Measurements from ENCODE around the gene SNRPA. TPM values are rescaled to one million over a fixed set of nuclear protein-coding genes. Genes with fewer than 3 reads are reported as not detected.

SNRPA gene
- total RNA-seq, 1 donor from 2014 or later, result 72.7 TPM

DNA sequence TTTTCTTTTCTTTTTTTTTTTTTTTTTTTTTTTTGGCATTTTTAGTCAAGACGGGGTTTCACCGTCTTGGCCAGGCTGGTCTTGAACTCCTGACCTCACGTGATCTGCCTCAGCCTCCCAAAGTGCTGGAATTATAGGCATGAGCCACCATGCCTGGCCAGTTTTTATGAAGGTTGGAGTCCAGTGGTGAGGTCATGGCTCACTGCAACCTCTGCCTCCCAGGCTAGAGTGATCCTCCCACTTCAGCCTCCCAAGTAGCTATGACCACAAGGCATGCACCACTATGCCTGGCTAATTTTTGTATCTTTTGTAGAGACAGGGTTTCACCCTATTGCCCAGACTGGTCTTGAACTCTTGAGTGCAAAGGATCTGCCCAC, 4.2 kb downstream of the SNRPA start:
- no peak for TF ChIP-seq POLR2AphosphoS5 (IDR thresholded peaks at IDR 0.05; ENCODE audit: insufficient read depth in 1 of 2, low read depth in 1 of 2)
- TF ChIP-seq POLR2A (IDR thresholded peaks at IDR 0.05), result no peak
- no peak for TF ChIP-seq CTCF (IDR thresholded peaks at IDR 0.05)
- Histone ChIP-seq H3K4me3 (no peak overlapping the region), H3K4me1 (peaks cover 54% of the 10 kb centered on the region), H3K36me3 (peaks cover 0 to 50% of the 10 kb centered on the region in 2 donors), H3K27me3 (no peaks in the 10 kb centered on the region), H3K27ac (no peak overlapping the region), H3K9me3 (no peaks in the 10 kb centered on the region)
- DNase-seq (ENCODE audit: extremely low spot score in 2 of 2), result no peak
- intact Hi-C loops (cut with DNase I), result loop anchor here (10.0 kb wide), 1 partner anchor 50 kb away; no protein-coding TSS in a partner anchor

DNA sequence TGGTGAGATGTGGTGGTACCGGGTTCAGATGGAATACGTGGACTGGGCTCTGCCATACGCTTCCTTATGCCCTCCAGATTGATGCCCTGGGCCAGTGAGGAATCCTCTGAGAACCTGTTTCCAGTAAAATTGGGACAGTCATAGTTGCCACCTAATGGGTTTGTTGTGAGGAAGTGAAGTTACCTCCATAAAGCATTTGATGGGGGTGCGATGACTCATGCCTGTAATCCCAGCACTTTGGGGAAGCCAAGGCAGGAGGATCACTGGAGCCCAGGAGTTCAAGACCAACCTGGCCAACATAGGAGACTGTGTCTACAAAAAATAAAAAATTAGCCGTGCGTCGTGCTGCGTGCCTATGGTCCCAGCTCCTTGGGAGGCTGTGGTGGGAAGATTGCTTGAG, 4.8 kb downstream of the SNRPA start:
- no peaks in the 10 kb centered on the region for H3K9me3 ChIP-seq
- DNase-seq (ENCODE audit: extremely low spot score in 2 of 2), result no peak
- H3K4me1 ChIP-seq, result peaks cover 54% of the 10 kb centered on the region
- H3K36me3 ChIP-seq, result peaks cover 0 to 56% of the 10 kb centered on the region in 2 donors
- H3K27me3 ChIP-seq, result no peaks in the 10 kb centered on the region
- no peak overlapping the region for H3K27ac ChIP-seq
- intact Hi-C loops (cut with DNase I), result loop anchor here (10.0 kb wide), 1 partner anchor 49 kb away; no protein-coding TSS in a partner anchor
- no peak overlapping the region for H3K4me3 ChIP-seq
- TF ChIP-seq POLR2AphosphoS5 (IDR thresholded peaks at IDR 0.05; ENCODE audit: insufficient read depth in 1 of 2, low read depth in 1 of 2) (no peak), CTCF (IDR thresholded peaks at IDR 0.05) (no peak), POLR2A (IDR thresholded peaks at IDR 0.05) (no peak)

DNA sequence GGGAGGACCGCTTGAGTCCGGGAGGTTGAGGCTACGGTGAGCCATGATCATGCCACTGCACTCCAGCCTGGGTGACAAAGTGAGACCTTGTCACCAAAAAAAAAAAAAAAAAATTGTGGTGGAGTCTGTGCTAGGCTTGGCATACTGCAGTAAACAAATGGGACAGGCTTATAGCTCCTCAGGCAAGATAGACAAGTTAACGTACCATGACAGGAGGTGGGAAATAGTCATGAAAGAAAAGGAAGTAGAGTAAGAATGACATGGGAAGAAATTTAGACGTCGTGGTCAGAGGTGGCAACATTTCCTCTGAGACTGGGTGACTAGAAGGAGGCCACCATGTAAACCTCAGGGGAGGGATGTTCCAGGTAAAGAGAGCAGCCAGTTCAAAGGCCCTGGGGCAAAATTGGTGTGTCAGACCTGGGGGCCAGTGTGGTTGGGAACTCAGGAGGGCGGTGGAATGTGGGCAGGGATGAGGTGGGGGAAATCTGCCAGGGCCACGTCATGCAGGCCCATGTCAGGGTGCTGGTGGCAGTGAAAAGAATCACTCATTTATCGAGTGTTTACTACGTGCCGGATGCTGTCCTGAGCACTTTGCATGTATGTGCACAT, 5.6 kb downstream of the SNRPA start:
- intact Hi-C loops (cut with DNase I), result loop anchor here (10.0 kb wide), 1 partner anchor 48 kb away; no protein-coding TSS in a partner anchor
- no peak overlapping the region for H3K27ac ChIP-seq
- no peaks in the 10 kb centered on the region for H3K27me3 ChIP-seq
- DNase-seq (ENCODE audit: extremely low spot score in 2 of 2), result no peak
- H3K9me3 ChIP-seq, result no peaks in the 10 kb centered on the region
- H3K36me3 ChIP-seq, result peaks cover 0 to 64% of the 10 kb centered on the region in 2 donors
- no peak for TF ChIP-seq POLR2A (IDR thresholded peaks at IDR 0.05)
- TF ChIP-seq POLR2AphosphoS5 (IDR thresholded peaks at IDR 0.05; ENCODE audit: insufficient read depth in 1 of 2, low read depth in 1 of 2), result no peak
- no peak for TF ChIP-seq CTCF (IDR thresholded peaks at IDR 0.05)
- peaks cover 54% of the 10 kb centered on the region for H3K4me1 ChIP-seq
- no peak overlapping the region for H3K4me3 ChIP-seq

DNA sequence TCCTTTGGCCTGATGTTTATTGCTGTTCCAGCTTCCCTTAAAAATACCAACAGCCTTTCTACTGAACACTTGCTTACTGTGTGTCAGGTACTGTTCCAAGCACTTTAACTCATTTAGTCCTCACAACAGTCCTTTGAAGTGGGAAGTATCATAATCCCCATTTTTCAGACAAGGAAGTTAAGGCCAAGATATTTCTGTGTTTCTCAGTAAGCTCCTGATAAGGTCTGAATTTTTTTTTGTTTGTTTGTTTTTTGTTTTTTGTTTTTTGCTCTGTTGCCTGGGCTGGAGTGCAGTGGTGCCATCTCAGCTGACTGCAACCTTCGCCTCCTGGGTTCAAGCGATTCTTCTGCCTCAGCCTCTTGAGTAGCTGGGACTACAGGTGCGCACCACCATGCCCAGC, 7.5 kb downstream of the SNRPA start:
- no peak for DNase-seq (ENCODE audit: extremely low spot score in 2 of 2)
- H3K27me3 ChIP-seq, result no peaks in the 10 kb centered on the region
- H3K9me3 ChIP-seq, result no peaks in the 10 kb centered on the region
- no peak overlapping the region for H3K4me3 ChIP-seq
- peaks cover 38% of the 10 kb centered on the region for H3K4me1 ChIP-seq
- H3K36me3 ChIP-seq, result peaks cover 0 to 83% of the 10 kb centered on the region in 2 donors
- intact Hi-C loops (cut with DNase I), result loop anchor here (10.0 kb wide), 1 partner anchor 46 kb away; no protein-coding TSS in a partner anchor
- TF ChIP-seq CTCF (IDR thresholded peaks at IDR 0.05) (no peak), POLR2AphosphoS5 (IDR thresholded peaks at IDR 0.05; ENCODE audit: insufficient read depth in 1 of 2, low read depth in 1 of 2) (no peak), POLR2A (IDR thresholded peaks at IDR 0.05) (no peak)
- H3K27ac ChIP-seq, result no peak overlapping the region

DNA sequence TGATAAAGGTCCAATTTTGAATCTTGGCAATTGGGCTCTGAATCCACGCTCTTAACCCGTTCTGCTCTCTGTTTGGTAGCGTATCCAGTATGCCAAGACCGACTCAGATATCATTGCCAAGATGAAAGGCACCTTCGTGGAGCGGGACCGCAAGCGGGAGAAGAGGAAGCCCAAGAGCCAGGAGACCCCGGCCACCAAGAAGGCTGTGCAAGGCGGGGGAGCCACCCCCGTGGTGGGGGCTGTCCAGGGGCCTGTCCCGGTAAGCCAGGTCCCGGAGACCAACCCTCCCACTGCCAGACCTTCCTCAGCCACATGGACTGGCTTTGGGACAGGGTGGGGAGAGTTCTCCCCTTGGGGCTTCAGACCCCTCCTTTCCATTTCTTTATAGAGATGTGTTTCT, 8.3 kb downstream of the SNRPA start:
- no peak overlapping the region for H3K27ac ChIP-seq
- no peak for DNase-seq (ENCODE audit: extremely low spot score in 2 of 2)
- H3K4me1 ChIP-seq, result peaks cover 29% of the 10 kb centered on the region
- no peaks in the 10 kb centered on the region for H3K9me3 ChIP-seq
- peaks cover 0 to 91% of the 10 kb centered on the region in 2 donors for H3K36me3 ChIP-seq
- no peaks in the 10 kb centered on the region for H3K27me3 ChIP-seq
- intact Hi-C loops (cut with DNase I), result loop anchor here (10.0 kb wide), 1 partner anchor 45 kb away; no protein-coding TSS in a partner anchor
- H3K4me3 ChIP-seq, result no peak overlapping the region
- TF ChIP-seq CTCF (IDR thresholded peaks at IDR 0.05) (no peak), POLR2AphosphoS5 (IDR thresholded peaks at IDR 0.05; ENCODE audit: insufficient read depth in 1 of 2, low read depth in 1 of 2) (no peak), POLR2A (IDR thresholded peaks at IDR 0.05) (no peak)
